H1 (cell line): ENCODE results near the gene CANT1. TPM values are rescaled to one million over a fixed set of nuclear protein-coding genes. Genes with fewer than 3 reads are reported as not detected.

ENCODE experiments used
- EZH2 ChIP-seq: fragments of 200-600 bp; sonication (generic); IDR thresholded peaks from 2 replicates; pipeline ENCODE4 v1.7.1; 2012; ENCODE audit warnings: low read depth, mild to moderate bottlenecking, moderate library complexity, low read length, inconsistent platforms; ENCODE audit not compliant: severe bottlenecking
- MAFK ChIP-seq: IDR thresholded peaks from 2 replicates; pipeline ENCODE4 v1.6.1; 2012; ENCODE audit warnings: low read depth, mild to moderate bottlenecking, improper control_type of control experiment, low read length
- SUZ12 ChIP-seq: fragments of 200-600 bp; sonication (generic); IDR thresholded peaks from 2 replicates; pipeline ENCODE4 v1.6.1; 2012; ENCODE audit warnings: mild to moderate bottlenecking, inconsistent platforms, low read length, moderate library complexity, mixed read lengths
- polyA plus RNA-seq, 7 experiments: library from polyadenylated mRNA; depleted of rRNA in 3 of 7; stranded (reverse) in 5 of 7; unstranded in 2 of 7; fragments of >200 nt in 5 of 7; fragments of 200-250 nt in 2 of 7; gene quantifications; 1 replicate in 5 of 7; 2 replicates in 1 of 7; 4 replicates in 1 of 7; pipeline versions ENCODE4 v1.2.1 to v1.2.3, GENCODE V29; 2011 to 2013; ENCODE audit warnings: missing spikeins in 2 of 7, mixed read lengths in 2 of 7
- total RNA-seq: library from RNA; stranded (reverse); fragmentation: NEBNext Ultra II Directional; extraction: Animal tissue kit (Norgen Biotek cat#: 25700); gene quantifications from 2 replicates; pipeline ENCODE4 v1.2.1, GENCODE V29; 2021

The CANT1 gene
- total and polyA plus RNA-seq, 2 of the 8 experiments (the other 6 are each of a cell fraction or from before 2014, with no cell fraction given), result 23.0 to 32.6 TPM

DNA sequence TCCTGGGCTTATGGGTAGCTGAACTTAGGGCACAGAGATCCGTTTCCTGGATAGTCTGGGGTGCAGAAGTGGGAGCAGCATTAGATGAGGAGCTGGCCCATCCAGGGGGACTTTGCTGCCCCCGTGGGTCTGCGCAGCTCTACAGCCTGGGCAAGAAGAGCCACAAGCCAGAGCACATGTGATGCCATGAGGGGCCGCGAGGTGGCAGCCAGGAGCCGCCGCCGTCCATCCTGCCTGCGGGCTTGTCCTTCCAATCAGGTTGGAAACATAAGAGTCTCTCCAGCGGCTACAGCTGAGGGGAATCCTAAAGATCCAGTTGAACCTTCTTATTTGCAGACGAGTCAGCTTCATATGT, 36.3 kb upstream of the CANT1 start (continued):
- TF ChIP-seq MAFK, result no peak
- TF ChIP-seq EZH2, result no peak
- no peak for TF ChIP-seq SUZ12
